Mesothelial cell of epicardium (in vitro differentiated cells): ENCODE data around the gene TTC28. TPM values are rescaled to one million over a fixed set of nuclear protein-coding genes. Genes with fewer than 3 reads are reported as not detected.

ENCODE experiments used
- DNase-seq, 2 experiments: peaks; one replicate each; pipeline ENCODE4 v3.0.0; 2021; ENCODE audit warnings: low spot score in 2 of 2; ENCODE audit not compliant: unreplicated experiment in 2 of 2
- H3K27ac Mint-ChIP-seq: 2 replicates; pipeline ENCODE4 v1.8.0; 2021; ENCODE audit warnings: mixed read lengths
- H3K27me3 Mint-ChIP-seq: 2 replicates; pipeline ENCODE4 v1.8.0; 2021; ENCODE audit warnings: low read depth, mixed read lengths
- H3K36me3 Mint-ChIP-seq: 2 replicates; pipeline ENCODE4 v1.8.0; 2021; ENCODE audit warnings: mixed read lengths
- H3K4me1 Mint-ChIP-seq: 2 replicates; pipeline ENCODE4 v1.8.0; 2021; ENCODE audit warnings: mixed read lengths
- H3K4me3 Mint-ChIP-seq: 2 replicates; pipeline ENCODE4 v1.8.0; 2021; ENCODE audit warnings: mild to moderate bottlenecking, moderate library complexity, mixed read lengths
- H3K9me3 Mint-ChIP-seq: 2 replicates; pipeline ENCODE4 v1.8.0; 2021; ENCODE audit warnings: mixed read lengths
- CTCF ChIP-seq: fragments of 200-600 bp; sonication (generic); IDR thresholded peaks from one replicate; pipeline ENCODE4 v1.5.0; 2021; ENCODE audit warnings: antibody characterized with exemption; ENCODE audit not compliant: unreplicated experiment
- total RNA-seq: library from RNA; stranded (reverse); gene quantifications from 3 replicates; pipeline ENCODE4 v1.2.1, GENCODE V29; 2021

The TTC28 gene
- total RNA-seq, 1 donor from 2014 or later: 95.9 TPM

GRCh38 chr22:28394513-28395110 is 285.0 kb downstream of the TTC28 start:
- TF ChIP-seq CTCF: no peak
- Mint-ChIP-seq H3K36me3 (peaks cover 9% of the 10 kb centered on the region), H3K4me1 (peaks cover 33% of the 10 kb centered on the region), H3K27ac (peak overlapping the region; percentile 5), H3K4me3 (no peak overlapping the region), H3K9me3 (peaks cover 8% of the 10 kb centered on the region), H3K27me3 (no peaks in the 10 kb centered on the region)
- no peak for DNase-seq

GRCh38 chr22:28381429-28382167 is 298.0 kb downstream of the TTC28 start:
- Mint-ChIP-seq H3K36me3 (peaks cover 3% of the 10 kb centered on the region), H3K9me3 (peaks cover 8% of the 10 kb centered on the region), H3K27me3 (no peaks in the 10 kb centered on the region), H3K27ac (peak overlapping the region; percentile 51), H3K4me3 (no peak overlapping the region), H3K4me1 (peaks cover 23% of the 10 kb centered on the region)
- DNase-seq: no peak
- TF ChIP-seq CTCF: no peak

- no peak for DNase-seq
- H3K4me1 Mint-ChIP-seq: peaks cover 26% of the 10 kb centered on the region
Measured at GRCh38 chr22:28379951-28380350, 299.7 kb downstream of the TTC28 start.

GRCh38 chr22:28379075-28379779 is 300.4 kb downstream of the TTC28 start:
- Mint-ChIP-seq H3K9me3 (peaks cover 5% of the 10 kb centered on the region), H3K27me3 (no peaks in the 10 kb centered on the region), H3K4me1 (peaks cover 27% of the 10 kb centered on the region), H3K27ac (no peak overlapping the region), H3K36me3 (peaks cover 3% of the 10 kb centered on the region), H3K4me3 (no peak overlapping the region)
- no peak for DNase-seq
- no peak for TF ChIP-seq CTCF

More at GRCh38 chr22:28379951-28380350, 299.7 kb downstream of the TTC28 start:
- no peak overlapping the region for H3K4me3 Mint-ChIP-seq
- TF ChIP-seq CTCF: no peak
- no peak overlapping the region for H3K27ac Mint-ChIP-seq
- H3K36me3 Mint-ChIP-seq: peaks cover 3% of the 10 kb centered on the region
- peaks cover 8% of the 10 kb centered on the region for H3K9me3 Mint-ChIP-seq
- H3K27me3 Mint-ChIP-seq: no peaks in the 10 kb centered on the region

- Mint-ChIP-seq H3K36me3 (peaks cover 3% of the 10 kb centered on the region), H3K4me3 (no peak overlapping the region), H3K27me3 (no peaks in the 10 kb centered on the region), H3K27ac (no peak overlapping the region), H3K4me1 (peaks cover 21% of the 10 kb centered on the region), H3K9me3 (peaks cover 4% of the 10 kb centered on the region)
- TF ChIP-seq CTCF: no peak
- DNase-seq: no peak
Measured at GRCh38 chr22:28375761-28376534, 303.7 kb downstream of the TTC28 start.
